ENCODE results near the gene ADGRB3.

The ADGRB3 gene

GRCh38 chr6:69145062-69145461 lies 510.0 kb downstream of the ADGRB3 start:
- FAIRE-seq: no peak

DNA sequence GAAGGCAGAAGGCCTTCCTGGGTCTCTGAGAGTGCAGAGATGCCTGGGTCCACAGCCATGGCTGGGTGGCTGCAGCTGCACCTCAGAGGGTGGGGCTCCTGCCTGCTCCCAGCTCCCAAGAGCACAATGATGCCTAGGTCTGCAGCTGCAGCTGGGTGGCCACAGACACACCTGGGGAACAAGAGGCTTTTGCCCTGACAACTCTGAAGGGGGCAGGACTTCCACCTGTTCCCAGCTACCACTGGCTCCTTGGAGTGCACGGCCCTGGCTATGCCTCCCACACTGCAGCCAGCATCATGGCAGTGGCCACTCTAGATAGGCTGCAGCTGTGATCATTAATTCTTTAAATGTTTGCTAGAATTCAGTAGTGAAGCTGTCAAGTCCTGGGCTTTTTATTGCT lies 511.3 kb downstream of the ADGRB3 start:
- FAIRE-seq: no peak

GRCh38 chr6:69155467-69155866 lies 520.4 kb downstream of the ADGRB3 start:
- FAIRE-seq: no peak

DNA sequence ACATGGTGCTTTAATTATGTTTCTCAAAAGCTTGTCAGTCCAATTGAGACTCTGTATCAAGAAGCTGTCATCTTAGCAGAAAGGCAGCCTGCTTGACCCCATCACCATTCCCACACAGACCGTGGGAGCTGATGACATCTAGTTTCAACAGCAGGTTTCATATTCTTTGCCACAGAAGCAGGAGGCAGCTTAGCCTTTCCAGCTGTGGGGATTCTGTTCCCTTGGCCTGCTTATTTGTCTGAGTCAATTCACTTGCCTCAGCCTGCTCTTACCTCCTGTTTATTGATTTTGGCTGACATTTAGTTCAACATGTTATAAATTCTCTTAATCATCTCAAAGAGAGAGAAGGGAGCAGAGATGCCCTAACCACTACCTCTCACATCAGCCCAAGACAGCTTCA lies 527.7 kb downstream of the ADGRB3 start:
- no peak for FAIRE-seq

- FAIRE-seq: no peak
These were observed 529.6 kb downstream of the ADGRB3 start for GRCh38 chr6:69164564-69165229.

GRCh38 chr6:69179681-69180080 lies 544.6 kb downstream of the ADGRB3 start:
- FAIRE-seq: no peak

DNA sequence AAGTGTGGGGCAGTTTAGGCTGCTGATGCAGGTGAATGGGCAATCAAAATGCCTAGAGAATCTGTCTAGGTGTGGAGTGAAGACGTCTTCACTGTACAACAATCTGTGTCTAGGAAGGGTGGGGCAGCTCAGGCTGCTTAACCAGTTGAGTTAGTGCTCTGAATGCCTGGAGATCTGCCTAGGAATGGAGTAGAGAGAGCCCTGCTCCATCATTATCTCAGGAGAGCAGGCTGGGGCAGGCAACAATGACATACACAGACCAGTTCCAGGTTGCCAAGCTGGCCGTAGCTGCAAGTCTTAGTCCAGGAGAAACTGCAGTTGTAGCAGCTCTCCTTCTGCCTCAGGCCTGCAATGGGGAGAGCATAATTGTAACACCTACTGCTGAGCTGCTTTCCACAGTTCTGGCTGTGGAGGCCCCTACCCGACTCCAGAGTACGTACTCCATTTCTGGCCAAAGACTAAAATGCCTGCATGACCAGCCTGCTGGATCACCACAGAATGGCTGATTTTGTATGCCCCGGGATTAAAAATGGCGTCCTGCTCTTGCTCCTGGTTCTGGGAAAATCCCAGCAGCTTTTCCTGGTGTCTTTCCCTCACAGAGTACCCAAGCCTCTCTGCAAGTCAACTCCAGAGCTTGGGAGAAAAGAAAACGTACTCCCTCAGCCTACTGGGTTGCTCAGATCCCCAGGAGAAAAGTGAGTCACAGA lies 545.4 kb downstream of the ADGRB3 start:
- FAIRE-seq: no peak

DNA sequence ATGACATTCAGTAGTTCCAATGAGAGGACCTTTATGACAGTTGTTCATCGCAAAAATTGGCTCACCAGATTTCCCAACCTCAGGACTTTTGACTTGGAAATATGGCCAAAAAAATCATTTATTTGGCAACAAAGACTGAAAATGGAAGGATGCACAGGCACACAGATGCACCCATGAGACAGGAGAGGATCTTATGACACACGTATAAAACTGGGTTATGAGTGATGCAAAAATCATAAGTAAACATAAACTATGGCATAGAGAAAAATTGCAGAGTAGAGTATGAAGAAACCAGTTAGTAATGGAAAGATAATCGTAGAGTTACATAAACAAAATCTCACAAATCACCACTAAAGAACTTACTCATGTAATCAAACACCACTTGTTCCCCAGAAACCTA lies 546.9 kb downstream of the ADGRB3 start:
- FAIRE-seq: no peak

DNA sequence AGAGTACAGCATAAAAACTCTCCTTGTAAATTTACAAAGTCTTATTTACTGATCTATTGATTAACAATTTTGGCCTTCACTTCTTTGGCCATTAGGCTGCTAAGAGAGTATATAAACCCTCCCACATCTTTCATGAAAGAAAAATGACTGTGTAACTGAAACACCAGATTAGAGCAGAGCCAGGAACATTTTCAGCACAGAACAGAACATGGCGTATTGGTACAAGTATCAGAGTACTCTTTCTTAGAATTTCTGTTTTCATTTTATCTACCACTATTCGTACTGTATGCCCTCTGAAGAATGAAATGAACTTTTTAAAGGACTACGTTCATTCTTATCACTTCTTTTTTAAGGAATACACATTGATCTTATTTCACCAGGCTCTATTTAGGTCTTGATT lies 550.2 kb downstream of the ADGRB3 start:
- FAIRE-seq: no peak

- no peak for FAIRE-seq
These were observed 567.7 kb downstream of the ADGRB3 start for GRCh38 chr6:69202768-69203167.

DNA sequence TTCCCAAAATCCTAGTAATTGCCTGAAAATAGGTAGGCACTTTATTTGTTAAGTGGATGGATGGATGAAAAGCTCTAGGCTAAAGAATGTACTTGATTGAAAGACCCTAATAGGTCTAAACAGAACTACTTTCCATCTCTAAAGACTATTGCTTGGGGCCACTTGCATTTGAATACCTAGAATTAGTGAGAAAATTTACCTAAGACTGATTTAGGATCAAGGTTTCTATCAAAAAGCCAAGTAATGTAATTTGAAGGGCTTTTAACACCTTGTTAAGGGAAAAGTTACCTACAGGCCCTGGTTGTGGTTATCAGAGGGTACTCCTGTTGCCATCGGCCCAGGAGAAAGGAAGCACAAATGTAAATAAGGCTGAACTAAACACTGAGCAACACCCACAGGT lies 581.0 kb downstream of the ADGRB3 start:
- no peak for FAIRE-seq

- FAIRE-seq: no peak
These were observed 582.3 kb downstream of the ADGRB3 start for GRCh38 chr6:69217343-69217742.

DNA sequence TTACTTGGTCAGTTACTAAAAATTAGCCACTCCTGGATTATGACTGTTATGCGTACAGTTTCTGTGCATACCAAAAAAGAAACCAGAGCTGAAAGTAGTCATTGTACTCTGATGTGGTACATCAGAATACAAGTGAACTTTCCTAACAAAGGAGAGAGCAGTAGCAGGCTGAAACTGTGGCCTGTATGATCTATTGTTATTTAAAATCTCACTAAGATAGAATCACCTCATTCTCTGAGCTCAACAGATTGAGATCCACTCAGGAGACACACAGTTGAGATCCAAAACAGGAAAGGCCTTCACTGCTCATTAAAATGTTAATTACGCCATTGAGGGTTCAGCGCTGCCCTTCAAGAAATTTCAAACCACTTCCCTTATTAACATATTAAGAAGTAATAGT lies 585.3 kb downstream of the ADGRB3 start:
- no peak for FAIRE-seq

- no peak for FAIRE-seq
These were observed 596.9 kb downstream of the ADGRB3 start for GRCh38 chr6:69232008-69232407.

DNA sequence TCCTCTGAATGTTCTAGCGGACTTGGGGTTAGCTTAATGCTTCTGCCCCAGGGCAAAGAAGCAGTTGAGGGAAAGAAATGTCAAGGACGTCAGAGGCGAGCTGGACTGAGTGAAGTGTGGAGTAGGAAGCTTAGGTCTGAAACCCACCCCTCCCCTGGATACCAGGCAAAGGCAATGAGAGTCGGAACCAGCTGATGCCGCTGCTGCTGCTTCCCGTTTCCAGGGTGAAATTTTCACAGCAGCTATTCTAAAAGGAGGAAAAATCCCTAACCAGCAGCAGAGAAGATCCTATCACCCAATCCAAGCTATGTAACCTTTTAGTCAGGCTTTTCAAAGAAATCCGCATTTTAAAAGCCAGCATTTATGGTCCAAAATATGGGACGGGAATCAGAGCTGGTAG lies 597.4 kb downstream of the ADGRB3 start:
- no peak for FAIRE-seq

GRCh38 chr6:69232911-69233448 lies 597.9 kb downstream of the ADGRB3 start:
- FAIRE-seq: no peak

- no peak for FAIRE-seq
These were observed 603.0 kb downstream of the ADGRB3 start for GRCh38 chr6:69238067-69238466.

- FAIRE-seq: no peak
These were observed 611.9 kb downstream of the ADGRB3 start for GRCh38 chr6:69246983-69247382.

- no peak for FAIRE-seq
These were observed 625.9 kb downstream of the ADGRB3 start for GRCh38 chr6:69261010-69261409.

- FAIRE-seq: no peak
These were observed 628.2 kb downstream of the ADGRB3 start for GRCh38 chr6:69263297-69263696.

GRCh38 chr6:69265090-69265489 lies 630.0 kb downstream of the ADGRB3 start:
- FAIRE-seq: no peak

DNA sequence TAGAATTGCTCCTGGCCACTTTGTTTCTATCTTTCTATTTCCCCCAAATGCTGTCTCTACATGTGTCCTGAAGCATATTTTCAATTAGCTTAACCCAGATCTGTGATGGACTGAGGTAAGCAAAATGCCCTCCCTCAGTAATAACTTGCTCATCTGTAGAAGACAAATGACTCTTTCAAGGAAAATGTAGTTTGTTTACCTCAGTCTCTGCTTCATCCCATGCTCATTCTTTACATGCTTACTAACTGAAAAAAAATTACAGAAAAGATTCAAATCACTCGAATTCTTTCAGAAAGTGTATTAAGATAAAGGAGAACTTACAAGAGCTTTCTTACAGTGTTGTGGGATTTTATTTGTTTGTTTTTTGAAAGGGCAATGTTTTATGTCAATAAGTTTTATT lies 630.6 kb downstream of the ADGRB3 start:
- no peak for FAIRE-seq

DNA sequence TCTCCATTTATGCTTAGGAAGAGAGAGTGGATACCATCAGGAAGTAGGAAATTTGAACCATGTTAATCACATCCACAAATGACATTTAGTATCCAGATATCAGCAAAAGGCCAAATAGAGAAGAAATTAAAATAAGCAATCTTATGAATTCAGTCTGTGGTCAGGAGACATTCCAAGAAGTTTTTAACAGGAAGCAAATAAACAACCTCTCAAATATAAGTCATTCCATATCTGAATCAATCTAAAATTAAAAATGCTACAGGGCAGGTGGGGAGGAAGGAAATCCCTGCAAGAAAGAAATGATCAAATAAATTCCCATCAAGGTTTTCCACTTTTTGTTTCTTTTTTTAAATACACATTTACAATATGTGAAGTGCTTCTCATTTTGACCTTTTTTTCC lies 641.1 kb downstream of the ADGRB3 start:
- no peak for FAIRE-seq

DNA sequence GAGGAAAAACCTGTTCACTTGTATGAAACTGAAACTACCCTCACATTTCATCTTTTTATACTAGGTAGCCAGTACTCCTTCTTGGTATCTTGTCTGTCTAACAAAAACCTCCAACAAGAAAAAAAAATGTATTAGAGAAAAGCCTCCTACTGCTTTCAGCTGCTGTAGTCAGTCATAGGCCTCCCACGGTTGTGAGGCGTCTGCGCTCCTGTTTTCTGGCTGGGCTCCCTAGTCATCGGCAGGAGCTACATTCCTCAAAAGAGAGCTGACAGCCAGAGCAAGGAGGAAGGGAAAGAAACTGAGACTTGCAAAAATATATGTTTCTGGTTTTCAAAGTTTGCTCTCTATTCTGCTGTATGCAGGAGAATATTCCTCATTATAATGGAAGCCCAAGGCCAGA lies 644.7 kb downstream of the ADGRB3 start:
- no peak for FAIRE-seq

- no peak for FAIRE-seq
These were observed 645.8 kb downstream of the ADGRB3 start for GRCh38 chr6:69280858-69281257.
